ENCODE results near the gene PARD3.

Gene PARD3

DNA sequence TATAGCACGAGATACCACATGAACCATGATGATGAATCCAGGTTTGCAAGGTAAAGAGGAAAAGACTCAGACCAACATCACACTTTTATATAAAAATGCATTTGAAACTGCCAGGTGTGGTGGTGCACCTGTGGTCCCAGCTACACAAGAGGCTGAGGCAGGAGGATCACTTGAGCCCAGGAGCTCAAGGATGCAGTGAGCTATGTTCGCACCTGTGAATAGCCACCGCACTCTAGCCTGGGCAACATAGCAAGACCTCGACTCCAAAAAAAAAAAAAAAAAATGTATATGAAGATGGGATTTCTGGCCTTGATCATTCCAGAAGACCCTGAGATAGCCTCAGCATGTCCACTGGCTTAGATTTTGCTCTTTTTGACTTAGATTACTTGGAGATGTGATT lies 161.6 kb downstream of the PARD3 start:
- Histone ChIP-seq H3K4me3 (ENCODE audit: low read length, poor library complexity, severe bottlenecking) (no peak overlapping the region), H3K4me2 (ENCODE audit: low read depth, low read length, poor library complexity, severe bottlenecking) (no peak overlapping the region), H3K9ac (ENCODE audit: low read depth, low read length, poor library complexity, severe bottlenecking) (no peak overlapping the region), H3K36me3 (ENCODE audit: insufficient read depth, low read length) (no peaks in the 10 kb centered on the region), H3K4me1 (ENCODE audit: insufficient read depth, low read length, poor library complexity, severe bottlenecking) (peaks cover 11% of the 10 kb centered on the region), H2AFZ (ENCODE audit: low read length) (no peak overlapping the region), H3K9me3 (ENCODE audit: insufficient read depth, low read depth, low read length) (no peaks in the 10 kb centered on the region), H3K9me2 (replicated peaks; ENCODE audit: low read depth, low read length) (no peaks in the 10 kb centered on the region), H3K79me2 (ENCODE audit: insufficient read depth, low read length) (peaks cover 66% of the 10 kb centered on the region), H3F3A (ENCODE audit: low read depth) (no peaks in the 10 kb centered on the region), H3K27me3 (ENCODE audit: insufficient read depth, low read length, poor library complexity, severe bottlenecking) (no peaks in the 10 kb centered on the region), H4K20me1 (ENCODE audit: insufficient read depth, low read length, poor library complexity, severe bottlenecking) (peaks cover 18% of the 10 kb centered on the region)
- no peak for TF ChIP-seq EZH2phosphoT487 (IDR thresholded peaks at IDR 0.05; ENCODE audit: borderline replicate concordance)
- TF ChIP-seq, protein P1, sequence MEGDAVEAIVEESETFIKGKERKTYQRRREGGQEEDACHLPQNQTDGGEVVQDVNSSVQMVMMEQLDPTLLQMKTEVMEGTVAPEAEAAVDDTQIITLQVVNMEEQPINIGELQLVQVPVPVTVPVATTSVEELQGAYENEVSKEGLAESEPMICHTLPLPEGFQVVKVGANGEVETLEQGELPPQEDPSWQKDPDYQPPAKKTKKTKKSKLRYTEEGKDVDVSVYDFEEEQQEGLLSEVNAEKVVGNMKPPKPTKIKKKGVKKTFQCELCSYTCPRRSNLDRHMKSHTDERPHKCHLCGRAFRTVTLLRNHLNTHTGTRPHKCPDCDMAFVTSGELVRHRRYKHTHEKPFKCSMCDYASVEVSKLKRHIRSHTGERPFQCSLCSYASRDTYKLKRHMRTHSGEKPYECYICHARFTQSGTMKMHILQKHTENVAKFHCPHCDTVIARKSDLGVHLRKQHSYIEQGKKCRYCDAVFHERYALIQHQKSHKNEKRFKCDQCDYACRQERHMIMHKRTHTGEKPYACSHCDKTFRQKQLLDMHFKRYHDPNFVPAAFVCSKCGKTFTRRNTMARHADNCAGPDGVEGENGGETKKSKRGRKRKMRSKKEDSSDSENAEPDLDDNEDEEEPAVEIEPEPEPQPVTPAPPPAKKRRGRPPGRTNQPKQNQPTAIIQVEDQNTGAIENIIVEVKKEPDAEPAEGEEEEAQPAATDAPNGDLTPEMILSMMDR (conservative IDR thresholded peaks at IDR 0.05; ENCODE audit: low read length): no peak

GRCh38 chr10:34651416-34652195 lies 163.5 kb downstream of the PARD3 start:
- Histone ChIP-seq H3K4me1 (ENCODE audit: insufficient read depth, low read length, poor library complexity, severe bottlenecking) (peaks cover 9% of the 10 kb centered on the region), H3K79me2 (ENCODE audit: insufficient read depth, low read length) (peaks cover 68% of the 10 kb centered on the region), H3K4me3 (ENCODE audit: low read length, poor library complexity, severe bottlenecking) (no peak overlapping the region), H2AFZ (ENCODE audit: low read length) (no peak overlapping the region), H4K20me1 (ENCODE audit: insufficient read depth, low read length, poor library complexity, severe bottlenecking) (peaks cover 18% of the 10 kb centered on the region), H3K9ac (ENCODE audit: low read depth, low read length, poor library complexity, severe bottlenecking) (no peak overlapping the region), H3K4me2 (ENCODE audit: low read depth, low read length, poor library complexity, severe bottlenecking) (no peak overlapping the region), H3K9me2 (replicated peaks; ENCODE audit: low read depth, low read length) (no peaks in the 10 kb centered on the region), H3K9me3 (ENCODE audit: insufficient read depth, low read depth, low read length) (no peaks in the 10 kb centered on the region), H3F3A (ENCODE audit: low read depth) (no peaks in the 10 kb centered on the region), H3K27me3 (ENCODE audit: insufficient read depth, low read length, poor library complexity, severe bottlenecking) (no peaks in the 10 kb centered on the region), H3K36me3 (ENCODE audit: insufficient read depth, low read length) (no peaks in the 10 kb centered on the region)
- TF ChIP-seq, protein P1 (conservative IDR thresholded peaks at IDR 0.05; ENCODE audit: low read length): no peak
- TF ChIP-seq EZH2phosphoT487 (IDR thresholded peaks at IDR 0.05; ENCODE audit: borderline replicate concordance): no peak

GRCh38 chr10:34650156-34650555 lies 164.9 kb downstream of the PARD3 start:
- Histone ChIP-seq H4K20me1 (ENCODE audit: insufficient read depth, low read length, poor library complexity, severe bottlenecking) (peaks cover 11% of the 10 kb centered on the region), H3F3A (ENCODE audit: low read depth) (no peaks in the 10 kb centered on the region), H3K9me2 (replicated peaks; ENCODE audit: low read depth, low read length) (no peaks in the 10 kb centered on the region), H3K4me3 (ENCODE audit: low read length, poor library complexity, severe bottlenecking) (no peak overlapping the region), H3K9ac (ENCODE audit: low read depth, low read length, poor library complexity, severe bottlenecking) (no peak overlapping the region), H3K79me2 (ENCODE audit: insufficient read depth, low read length) (peaks cover 66% of the 10 kb centered on the region), H3K9me3 (ENCODE audit: insufficient read depth, low read depth, low read length) (no peaks in the 10 kb centered on the region), H3K27me3 (ENCODE audit: insufficient read depth, low read length, poor library complexity, severe bottlenecking) (no peaks in the 10 kb centered on the region), H3K4me1 (ENCODE audit: insufficient read depth, low read length, poor library complexity, severe bottlenecking) (peaks cover 9% of the 10 kb centered on the region), H3K36me3 (ENCODE audit: insufficient read depth, low read length) (no peaks in the 10 kb centered on the region), H2AFZ (ENCODE audit: low read length) (no peak overlapping the region), H3K4me2 (ENCODE audit: low read depth, low read length, poor library complexity, severe bottlenecking) (no peak overlapping the region)
- no peak for TF ChIP-seq EZH2phosphoT487 (IDR thresholded peaks at IDR 0.05; ENCODE audit: borderline replicate concordance)
- TF ChIP-seq, protein P1 (conservative IDR thresholded peaks at IDR 0.05; ENCODE audit: low read length): no peak

All from Loucy (cell line).